Tongue (tissue), 2 donors: Measurements from ENCODE around the gene SATB2. TPM values are rescaled to one million over a fixed set of nuclear protein-coding genes. Genes with fewer than 3 reads are reported as not detected.

ENCODE experiments used
- DNase-seq: peaks from one replicate; pipeline ENCODE4 v3.0.0-alpha.2; 2015
- total RNA-seq: library from RNA; depleted of rRNA; stranded (reverse); fragments of >200 nt; gene quantifications from one replicate; pipeline ENCODE4 v1.2.3, GENCODE V29; 2014

Gene SATB2
- total RNA-seq, 1 donor from 2014 or later, result 23.1 TPM

DNA sequence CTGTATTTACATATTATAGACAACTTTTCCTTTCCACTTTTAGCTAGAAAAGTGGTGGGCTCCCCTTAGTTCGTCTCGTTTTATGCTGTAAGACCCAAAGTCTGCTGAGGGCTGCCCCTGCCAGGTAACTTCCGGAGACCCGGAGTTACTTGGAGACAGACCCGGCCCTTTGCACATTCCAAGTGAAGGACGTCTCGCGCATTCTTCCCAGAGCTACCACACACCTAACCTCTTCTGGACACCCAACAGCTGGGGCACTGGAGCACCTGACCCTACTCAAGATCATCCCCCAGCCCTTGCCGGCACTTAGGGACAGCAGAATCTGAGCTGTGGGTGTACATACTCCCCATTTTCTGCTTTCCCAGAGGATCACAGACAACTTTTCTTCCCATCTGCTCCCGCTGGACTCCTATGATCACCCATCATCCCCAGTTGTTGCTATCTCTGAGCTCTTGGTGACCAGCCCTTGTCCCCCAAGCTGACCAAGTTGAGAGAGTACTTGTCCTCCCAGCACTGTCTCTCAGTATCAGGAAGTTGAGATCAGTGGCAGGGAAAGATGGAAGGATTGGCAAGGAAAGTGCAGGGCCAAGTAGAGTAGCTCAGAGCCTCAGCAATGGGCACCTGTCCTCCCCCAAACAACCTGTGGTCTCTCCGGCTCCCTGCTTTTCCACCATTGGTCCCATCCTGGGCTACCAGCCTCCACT, 8.4 kb upstream of the SATB2 start:
- peak; percentile 18 for DNase-seq

DNA sequence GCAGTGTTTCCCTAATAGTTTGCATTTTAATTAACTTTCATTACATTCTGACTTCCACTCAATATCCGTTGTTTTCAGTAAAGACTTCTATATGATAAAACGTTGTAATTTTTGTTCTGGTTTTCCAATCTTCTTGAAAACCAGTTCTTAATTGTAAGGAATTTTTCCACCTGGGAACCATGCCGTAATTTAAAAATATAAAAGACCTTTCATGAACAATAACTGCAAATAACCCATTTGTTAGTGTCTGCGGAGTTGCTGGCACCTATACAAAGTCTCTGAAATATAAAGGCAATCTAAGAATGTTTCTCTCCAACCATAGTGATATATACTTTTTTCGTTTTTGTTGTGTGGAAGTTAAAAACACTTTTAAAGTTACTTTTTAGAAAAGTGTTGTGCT, 7.7 kb upstream of the SATB2 start:
- peak; percentile 41 for DNase-seq

DNA sequence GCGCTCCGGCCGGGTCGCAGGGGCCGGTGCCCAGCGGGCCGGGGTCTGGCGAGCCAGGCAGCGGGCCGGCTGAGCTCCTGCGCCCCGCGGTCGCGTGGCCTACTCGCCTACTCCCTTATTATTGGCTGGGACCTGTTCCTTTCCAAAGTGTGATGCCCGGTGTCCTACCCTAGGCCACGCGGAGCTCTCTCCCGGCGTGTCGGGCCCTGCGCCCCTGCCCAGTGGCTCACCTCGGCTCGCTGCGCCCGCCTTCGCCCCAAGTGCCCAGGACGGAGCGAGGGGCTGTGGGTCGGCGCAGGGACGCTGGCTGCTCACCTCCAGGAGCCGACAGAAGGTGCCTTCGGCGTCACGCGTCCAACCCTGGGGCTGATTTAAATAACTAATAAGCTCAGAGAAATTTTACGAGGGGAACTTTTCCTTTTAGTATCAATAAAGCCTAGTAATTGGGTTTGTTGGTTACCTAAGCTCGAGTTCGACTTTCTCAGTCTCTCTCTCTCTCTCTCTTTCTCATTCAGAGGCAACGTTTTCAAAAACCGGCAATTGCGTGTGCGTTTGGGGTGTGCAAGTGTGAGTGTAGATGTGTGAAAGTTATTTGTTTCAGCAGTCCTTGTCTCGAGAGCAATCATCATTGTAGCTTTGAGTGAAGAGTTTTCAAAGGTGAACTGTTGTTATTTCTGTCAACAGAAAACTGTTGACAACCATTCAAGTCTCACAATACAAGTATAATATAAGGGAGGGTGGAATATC, 7.0 kb upstream of the SATB2 start:
- peak; percentile 46 for DNase-seq

DNA sequence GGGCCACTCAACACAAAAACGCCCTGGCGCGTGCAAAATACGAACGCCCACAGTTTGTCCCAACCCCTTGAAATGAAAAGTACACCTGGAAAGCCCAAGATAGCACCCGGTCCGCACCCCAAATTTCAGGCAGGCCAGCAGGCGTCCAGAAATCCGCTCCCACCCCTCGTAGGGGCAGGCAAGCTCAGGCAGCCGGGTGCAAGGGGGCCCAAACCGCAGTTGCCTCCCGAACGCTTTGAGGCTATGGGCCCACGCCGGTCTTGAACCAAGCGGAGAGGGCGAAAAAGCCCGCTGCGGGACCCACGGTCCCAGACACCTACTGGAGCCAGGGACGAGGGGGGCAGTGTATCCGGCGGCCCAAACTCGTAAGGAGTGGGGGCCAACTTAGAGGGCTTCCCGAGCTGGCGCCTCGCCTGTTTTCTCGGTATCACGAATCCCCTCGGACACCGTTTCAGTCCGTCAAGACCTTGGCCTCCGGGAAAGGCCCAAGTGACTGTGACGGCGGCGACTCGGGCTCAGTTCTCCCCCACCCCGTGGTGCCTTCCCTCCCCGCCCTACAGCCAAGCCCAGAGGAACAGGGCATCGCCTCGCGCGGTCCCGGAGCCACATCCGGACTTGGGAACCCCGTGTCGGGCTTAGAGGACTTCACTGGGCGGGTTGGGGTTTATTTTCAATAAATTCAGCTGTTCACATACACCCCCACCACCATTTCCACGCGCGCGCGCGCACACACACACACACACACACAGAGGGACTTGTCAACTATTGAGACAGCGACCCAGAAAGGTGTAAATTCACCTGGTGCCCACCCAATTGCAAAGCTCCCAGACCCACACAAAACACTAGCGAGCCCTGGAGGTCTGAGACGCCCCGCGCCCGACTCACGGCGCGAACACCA, 6.2 kb upstream of the SATB2 start:
- DNase-seq, result peak; percentile 43

DNA sequence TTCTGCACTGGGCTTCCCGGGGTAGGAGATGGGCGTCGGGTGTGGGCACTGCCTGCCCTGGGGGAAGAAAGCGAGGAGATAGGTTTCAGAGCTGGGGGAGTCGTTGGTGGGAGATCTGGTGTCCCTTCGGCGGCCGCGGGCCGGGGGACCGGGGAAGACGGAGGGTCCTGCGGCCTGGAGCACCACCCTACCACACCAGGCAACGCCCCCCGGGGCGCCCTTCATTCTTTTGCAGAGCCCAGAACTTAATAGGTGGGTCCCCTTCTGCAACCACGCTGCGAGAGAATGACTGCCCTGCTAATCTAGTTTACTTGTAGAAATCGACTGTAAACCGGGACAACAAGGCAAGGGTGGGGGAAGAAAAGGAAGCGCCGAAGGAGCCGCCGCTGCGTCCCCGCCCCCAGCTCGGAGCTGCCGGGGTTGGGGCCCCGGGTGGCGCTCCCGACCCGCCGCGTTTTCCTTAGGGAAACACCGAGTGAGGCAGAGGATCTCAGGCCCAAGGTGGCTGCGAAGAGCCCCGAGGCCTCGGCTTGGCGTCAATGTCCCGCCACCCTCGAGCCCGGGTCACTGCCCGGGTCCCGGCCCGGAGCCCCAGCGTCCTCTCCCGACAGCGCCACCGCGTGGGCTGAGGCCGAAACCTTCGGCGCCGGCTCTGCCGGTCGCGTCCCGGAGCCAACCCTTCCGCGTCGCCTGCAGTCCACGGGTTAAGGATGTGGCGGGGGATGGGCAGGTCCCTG, 5.4 kb upstream of the SATB2 start:
- peak; percentile 87 for DNase-seq

DNA sequence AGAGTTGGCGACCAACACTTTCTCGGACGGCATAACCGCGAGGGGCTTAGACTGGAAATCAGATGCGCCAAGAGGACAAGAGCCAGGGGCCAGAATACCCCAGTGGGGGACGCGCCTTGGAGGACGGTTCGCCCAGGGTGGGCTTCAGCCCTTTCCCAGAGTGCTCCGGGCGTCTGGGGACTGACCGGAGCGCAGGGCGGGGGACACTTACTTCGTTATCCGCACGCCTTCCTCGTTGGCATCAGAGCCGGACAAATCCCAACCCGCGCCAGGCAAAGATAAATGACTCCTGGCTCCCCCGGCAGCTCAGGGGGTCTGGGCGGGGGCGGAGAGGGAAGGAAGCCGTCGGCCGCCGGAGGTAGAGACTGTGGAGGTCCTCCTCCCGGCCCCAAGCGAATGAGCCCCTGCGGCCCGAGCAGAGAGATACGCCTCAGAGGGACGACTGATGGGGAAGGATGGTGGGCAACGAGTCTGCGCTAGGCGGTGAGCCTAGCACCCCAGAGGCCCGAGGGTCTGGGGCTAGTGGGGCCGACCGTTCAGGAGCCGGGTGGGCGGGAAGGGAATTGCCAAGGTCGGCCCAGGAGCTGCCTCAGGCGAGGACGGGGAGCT, 4.7 kb upstream of the SATB2 start:
- DNase-seq, result peak; percentile 40

DNA sequence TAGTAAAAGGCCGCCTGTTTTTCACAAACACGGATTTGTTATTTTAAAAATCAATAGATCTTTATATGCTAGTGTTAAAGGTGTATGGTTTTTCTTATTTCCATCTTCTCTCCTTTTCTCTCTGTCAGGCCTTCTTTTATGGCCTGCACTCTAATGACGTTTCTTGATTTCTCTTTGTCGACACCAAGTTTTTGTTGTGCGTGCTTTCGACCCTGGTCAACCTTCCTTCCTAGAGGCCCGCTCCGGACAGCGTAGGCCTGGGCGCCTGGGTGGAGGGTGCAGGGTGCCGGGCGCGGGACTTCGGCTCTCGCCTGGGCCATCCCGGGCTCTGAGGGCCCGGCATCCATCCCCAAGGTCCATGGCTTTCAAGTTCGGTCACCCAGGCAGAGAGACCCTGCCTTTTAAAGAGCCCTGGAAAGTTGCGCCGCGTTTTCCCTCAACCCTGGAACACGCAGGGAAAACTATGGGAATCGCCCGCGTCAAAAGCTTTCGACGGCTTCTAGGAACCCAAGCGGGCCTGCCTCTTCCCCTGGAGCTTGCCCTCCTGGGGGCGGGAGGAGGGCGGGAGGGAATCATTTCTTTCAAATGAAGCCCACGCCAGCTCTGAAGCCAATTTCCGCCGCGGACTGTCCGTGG, 4.1 kb upstream of the SATB2 start:
- DNase-seq, result peak; percentile 45

DNA sequence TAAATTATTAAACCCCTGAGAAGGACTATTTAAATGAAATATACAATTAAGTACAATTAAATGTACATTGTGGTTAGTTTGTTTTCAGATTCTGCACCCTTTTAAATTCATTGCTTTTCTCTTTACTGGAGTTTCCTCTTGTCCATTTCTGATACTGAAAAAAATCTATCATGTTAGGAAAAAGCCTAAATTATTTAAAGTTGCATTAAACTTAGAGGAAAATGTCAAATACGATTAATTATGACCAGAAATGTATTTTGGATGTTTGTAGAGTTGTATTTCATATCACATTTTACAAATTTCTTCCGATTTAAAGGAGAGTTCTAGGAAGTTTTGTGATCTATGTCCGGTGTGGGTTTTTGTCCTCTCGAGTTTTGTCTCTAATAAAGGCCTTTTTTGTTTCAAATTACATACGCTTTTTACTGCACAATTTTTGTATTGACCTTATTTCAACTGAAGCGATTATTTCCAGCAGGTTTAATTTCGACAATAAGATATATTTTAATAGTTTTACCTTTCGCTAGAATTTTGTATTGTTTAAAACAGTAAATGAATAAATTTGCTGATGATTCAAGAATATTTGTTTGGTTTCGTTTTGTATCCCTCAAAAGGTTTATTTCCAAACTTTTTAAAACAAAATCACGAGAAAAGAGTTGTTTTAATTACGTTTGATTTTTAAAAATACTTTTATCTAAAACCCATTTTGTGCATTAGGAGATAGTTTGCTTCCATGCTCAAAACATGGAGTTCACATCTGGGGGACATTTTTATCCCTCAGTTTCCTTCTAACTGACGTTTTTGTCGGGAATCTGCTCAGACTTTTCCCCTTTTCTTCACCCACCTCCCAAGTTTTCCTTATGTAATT, 3.3 kb upstream of the SATB2 start:
- DNase-seq, result peak; percentile 58

DNA sequence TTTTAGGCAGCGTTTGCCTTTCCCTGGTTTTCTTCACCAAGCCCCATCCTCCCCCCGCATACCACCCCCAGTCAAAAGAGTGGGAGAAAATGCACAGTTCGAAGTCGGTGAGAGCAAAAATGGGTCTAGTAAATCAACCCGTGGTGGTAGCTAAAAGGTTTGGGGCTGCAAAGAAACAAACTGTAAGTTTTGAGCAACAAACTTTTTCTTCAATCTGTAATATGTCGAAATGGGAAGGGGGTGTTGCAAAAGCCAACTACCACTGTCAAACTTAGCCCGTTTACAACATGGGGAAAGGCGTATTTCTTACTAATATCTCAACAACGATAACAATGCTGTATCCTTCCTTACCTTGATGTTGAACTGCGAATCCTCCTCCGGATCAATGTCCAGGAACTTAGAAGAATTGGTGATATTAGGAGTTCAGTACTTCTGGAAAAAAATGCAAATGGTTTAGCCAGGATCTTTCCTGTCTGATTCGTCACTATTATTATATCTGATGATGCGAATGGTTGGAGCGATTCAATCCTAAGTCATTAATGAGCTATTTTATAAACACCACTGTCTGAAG, 2.4 kb upstream of the SATB2 start:
- peak; percentile 60 for DNase-seq

DNA sequence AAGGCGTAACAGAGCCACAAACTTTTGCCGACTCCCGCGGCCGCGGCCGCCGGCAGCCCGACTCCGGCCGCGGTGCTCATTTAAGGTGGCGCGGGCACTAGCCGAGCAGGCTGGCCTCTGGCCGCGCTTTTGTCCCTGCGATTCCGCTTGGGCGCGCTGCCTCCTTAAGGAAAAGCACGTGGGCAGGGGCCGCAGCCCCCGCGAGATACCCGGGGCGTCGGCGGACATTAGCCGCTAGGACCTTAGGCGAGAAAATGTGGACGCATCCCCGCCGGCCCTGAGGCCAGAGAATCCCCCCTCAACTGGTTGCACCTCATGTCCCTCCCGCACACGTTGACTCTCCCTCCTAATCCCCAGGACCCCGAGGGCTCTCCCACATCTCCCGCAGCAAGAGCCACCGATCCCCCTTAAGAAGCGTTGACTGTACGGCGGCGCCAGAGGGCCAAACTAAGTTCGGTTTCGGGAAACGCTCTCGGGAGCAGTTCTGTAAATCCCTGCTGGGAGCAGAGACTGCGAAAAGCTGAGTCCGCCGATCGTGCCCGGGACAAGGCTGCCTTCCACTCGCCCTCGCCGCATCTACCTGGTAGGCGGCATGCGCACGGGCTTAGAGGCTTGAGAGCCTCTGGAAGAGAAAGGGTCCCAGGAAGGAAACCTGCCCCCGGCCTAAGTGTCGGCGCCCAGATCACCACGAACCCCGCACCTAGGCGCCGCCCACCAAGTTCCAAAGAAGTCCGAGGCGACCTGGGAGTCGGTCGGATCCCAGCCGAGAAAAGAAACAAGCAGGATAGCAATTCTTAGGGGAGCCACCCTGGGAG, 1.8 kb upstream of the SATB2 start:
- DNase-seq, result peak; percentile 97

DNA sequence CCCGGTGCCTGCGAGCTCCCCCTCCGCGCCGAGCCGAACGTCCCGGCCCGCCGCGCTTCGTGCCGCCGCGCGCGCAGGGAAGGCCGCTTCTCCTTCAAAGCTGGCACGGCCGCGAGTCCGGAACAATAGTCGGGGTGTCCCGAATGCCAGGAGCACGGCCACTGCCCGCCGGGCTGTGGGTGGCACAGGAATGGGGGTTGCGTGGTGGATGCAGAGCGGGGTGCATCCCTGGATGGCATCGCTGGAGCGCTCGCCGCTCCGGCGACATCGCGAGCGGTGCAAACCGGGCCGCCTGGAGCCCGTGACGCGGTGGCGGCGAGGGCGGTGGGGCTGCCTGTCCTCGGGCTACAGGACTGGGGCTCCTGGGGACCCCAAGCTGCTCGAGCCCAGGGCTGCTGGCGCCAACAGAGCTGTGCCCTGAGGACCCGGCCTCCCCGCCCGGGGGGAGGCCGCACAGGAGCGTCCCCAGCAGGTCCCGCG, 1.1 kb upstream of the SATB2 start:
- no peak for DNase-seq

DNA sequence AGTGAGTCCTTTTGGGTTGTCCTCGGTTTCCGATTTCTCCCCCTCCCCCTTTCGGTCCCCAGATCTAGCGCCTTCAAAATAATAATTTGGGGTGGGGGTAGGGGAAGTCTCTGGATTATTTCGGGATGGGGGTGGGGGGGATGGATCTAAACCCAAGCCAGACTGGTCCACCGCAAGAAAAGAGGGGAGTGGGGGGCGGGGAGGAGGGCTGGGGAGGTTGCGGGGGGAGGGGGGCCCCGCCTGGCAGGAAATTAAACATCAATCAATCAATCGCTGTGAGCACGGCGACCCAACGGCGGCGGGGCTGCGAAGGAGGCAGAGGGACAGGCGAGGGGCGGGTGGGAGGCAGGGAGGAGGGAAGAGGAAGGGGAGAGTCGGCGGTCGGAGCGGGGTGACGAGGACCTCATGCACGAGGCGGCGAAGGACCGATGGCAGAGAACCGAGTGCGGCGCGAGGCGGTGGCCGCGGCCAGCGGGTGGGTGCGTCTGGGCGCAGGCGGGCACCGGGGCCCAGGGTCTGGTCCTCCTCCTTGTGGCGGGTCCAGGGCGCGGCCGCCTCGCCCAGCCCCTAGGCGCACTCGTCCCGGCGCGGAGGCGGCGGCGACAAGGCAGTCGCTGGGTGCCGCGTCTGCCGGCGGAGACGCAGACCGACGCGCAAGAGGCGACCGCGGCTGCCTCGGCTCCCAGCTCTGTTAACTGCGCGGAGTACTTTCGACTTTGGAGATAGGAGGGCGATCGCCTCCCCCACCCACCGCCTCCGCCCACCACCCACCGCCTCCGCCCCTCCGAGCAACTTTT, 468 bp upstream of the SATB2 start:
- DNase-seq, result peak; percentile 65

DNA sequence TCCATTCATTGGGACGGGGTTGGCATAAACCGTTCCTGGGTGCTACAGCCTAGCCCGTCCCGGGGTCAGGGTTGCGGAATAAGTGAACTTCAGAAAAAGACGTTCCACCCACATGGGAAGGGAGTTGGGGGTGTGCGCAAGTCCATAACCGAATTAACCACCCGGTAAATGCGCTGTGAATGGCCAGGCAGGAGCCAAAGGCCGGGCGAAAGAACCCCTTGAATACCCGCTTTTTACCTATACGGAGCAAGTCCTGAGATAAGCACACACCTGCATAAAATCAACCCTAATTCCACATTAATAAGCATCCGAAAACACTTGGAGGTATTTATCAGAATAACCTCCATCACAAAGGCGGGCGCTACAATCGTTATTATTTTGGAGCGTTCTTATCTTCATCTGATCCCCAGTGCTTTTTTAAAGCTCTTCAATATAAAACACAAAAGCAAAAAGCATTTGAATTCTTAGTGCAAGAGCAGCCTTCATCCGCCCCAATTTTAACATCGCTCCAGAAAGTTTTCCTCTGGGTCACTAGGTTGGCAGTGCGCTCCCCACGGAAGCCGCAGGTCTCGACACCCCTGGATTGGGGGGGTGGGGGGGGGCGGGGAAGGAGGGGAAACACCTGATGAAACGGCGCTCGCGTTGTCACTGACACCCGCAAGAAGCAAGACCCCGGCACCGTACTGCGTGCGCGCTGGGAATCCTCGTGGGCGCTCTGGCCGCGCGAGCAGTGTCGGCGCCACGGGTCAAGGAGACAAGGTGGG, 1.2 kb downstream of the SATB2 start:
- peak; percentile 31 for DNase-seq

DNA sequence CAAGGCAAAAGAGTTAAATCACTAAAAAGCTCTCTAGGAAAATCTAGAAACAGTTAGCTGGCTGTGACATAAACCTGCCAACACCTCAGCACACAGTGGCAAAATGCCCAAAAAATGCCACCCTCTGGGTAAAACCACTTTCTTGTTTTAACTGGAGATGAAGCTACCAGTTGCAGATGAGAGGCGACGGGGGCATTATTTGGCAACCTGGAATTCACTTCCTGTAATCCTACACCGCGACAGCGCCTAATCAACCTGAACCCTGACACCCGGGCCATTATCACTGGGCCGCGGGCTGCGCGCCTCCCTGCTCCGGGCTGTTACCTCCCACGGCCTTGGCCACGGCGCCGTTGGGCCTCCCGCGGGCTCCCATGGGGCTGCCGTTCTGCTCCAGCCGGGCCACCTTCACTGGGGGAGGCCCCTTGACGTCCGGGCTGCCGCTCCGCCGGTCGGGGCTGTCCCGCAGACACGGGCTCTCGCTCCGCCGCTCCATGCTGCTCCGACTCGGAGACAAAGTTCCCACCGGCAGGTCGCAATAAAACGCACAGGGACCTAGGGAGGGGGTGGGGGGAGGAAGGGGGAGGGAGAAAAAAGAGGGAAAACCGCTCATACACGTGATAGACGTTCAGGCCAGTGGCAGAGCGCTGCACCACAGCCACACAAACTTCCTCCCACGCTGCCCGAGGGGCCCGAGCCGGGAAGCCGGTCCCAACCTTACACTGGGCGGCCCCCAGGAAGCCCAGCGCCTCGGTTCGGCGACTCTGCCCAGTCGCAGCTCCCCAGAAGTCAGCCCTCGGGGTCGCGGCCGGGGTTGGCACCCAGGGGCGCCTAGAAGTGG, 2.0 kb downstream of the SATB2 start:
- peak; percentile 48 for DNase-seq

DNA sequence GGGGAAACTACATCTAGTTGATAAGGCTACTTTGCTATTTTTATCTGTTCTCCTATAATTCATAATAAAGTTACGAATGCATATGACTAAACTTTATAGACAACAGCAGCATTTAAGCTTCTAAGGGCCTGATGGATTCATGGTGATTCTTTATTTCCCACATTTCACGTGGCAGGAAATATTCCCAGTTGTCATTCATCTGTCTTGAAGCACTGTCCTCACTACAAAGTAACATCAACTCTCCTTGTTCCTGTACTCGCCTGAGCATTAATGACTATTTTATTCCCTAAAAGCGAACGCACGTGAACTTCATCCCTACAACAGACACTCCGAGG, 2.6 kb downstream of the SATB2 start:
- peak; percentile 45 for DNase-seq

DNA sequence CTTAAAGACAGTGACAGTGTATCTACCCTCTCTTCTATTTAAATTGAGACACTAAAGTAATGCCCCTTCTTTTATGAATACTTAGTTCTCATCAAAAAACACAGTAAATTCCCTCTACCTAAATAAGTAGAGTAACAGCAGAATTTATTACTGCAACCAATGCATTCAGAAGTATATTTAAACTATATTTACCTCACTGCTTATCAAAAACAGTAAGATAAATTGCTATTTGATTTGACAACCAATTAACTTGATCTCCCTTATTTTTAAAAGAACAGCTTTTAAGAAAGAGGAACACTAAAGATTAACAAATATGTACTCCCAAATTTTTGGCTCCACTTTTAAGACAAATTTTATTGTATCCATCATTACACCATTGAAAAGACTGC, 4.8 kb downstream of the SATB2 start:
- peak; percentile 14 for DNase-seq
